ENCODE data around the gene SLC25A17.
"Not testable (repeated sequence)": the region's sequence is repeated elsewhere in the genome, so short reads cannot be mapped to it uniquely, and the experiment has no call there.

SLC25A17 gene

DNA sequence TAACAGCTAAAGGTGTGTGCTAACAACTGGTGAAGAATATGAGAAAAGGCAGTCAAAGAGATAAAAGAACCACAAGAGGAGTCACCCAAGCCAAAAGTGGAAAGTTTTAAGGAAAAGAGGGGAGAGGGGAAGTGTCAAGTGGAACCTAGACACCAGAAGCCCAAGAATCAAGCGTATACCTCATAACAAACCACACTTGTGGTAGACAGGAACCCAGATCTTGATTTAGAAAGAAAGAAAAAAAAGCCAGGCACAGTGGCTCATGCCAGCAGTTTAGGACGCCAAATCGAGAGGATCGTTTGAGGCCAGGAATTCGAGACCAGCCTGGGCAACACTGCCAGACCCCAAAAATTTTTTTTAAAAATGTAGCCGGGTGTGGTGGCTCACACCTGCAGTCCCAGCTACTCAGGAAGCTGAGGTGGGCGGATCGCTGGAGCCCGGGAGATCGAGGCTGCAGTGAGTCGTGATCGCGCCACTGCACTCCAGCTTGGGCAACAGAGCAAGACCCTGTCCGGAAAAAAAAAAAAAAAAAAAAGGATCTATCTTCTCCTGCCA, 877 bp downstream of the SLC25A17 start:
- DNase-seq, result no peak

DNA sequence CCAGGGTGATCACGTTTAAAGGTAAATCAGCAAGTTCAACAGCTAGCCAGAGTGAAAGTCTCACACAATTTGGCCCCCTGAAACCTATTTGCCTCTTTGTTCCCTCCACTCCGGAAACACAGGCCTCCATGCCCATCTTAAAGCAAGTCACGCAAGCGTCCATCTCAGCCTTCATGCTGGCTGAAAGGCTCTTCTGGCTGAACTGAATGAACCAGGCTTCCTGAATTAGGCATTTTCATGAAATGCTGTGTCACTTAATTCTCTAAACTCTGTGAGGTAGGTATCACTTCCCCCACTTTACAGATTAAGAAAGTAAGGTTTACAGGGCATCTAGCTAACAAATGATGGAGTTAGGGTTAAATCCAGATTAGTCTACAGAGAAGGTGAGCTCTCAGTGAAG, 1.4 kb downstream of the SLC25A17 start:
- no peak for DNase-seq

DNA sequence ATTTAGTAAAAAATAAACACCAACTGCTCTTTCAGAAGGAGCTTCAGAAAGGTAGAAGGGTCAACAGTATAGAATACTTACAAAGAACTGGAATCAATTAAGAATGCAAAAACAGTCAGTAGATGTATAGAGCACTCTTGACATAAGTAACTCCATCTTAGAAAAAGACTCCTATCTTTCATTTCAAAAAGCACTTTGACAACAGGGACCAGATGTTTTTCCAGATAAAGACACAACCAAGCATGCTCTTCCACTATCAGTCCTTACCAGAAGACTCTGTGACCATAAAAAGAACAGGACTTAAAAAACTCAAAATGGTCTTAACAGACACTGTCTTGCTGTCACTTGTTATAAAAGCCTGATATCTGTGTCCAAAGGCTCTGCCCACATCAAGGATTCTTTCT, 5.2 kb downstream of the SLC25A17 start:
- DNase-seq, result no peak

DNA sequence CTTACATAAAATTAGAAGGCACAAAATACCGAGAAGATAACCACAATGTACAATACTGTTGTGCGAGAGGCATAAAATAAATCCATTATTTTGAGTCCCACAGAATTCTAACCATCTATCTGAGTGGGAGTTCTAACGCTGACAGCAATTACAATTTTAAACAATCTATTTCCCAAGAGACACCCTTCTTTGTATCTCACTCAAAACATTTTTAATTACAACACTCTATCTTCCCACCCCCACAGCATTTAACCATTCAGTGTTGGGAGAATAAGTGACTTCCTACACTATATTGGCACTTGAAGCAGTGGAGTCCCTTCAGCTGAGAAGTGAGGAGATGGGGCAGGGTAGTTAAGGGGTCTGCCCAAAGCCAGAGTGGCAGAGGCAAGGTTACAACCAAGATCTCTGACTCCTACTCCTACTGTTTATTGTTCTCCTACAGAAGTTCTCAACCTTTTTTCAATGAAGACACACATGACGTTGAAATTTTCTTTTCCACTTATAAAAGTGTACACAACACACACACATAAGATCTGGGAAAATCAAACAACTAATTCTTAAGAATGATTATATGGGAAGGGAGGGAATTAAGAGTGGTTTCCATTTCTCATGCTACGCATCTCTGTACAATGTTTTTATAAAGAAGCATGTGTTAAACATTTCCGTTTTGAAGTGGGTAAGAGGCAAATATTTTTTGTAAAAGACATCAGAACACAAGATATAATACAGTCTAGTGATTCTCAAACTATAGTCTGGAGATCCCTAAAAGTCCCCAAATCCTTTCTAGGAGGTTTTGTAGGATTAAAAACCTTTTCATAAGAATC, 10.9 kb downstream of the SLC25A17 start:
- DNase-seq, result no peak

DNA sequence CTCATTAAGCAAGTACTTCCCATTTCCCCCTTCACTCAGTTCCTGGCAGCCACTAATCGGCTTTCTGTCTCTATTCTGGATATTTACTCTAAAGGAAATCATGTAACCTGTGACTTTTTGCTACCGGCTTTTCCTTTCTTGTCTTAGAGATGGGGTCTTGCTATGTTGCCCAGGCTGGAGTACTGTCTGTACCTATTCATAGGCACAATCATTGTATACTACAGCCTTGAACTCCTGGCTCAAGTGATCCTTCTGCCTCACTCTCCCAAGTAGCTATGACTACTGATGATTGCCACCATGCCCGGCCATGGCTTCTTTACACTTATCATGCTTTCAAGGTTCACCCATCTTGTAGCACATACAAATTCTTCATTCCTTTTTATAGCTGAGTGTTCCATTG, 12.4 kb downstream of the SLC25A17 start:
- DNase-seq, result no peak

DNA sequence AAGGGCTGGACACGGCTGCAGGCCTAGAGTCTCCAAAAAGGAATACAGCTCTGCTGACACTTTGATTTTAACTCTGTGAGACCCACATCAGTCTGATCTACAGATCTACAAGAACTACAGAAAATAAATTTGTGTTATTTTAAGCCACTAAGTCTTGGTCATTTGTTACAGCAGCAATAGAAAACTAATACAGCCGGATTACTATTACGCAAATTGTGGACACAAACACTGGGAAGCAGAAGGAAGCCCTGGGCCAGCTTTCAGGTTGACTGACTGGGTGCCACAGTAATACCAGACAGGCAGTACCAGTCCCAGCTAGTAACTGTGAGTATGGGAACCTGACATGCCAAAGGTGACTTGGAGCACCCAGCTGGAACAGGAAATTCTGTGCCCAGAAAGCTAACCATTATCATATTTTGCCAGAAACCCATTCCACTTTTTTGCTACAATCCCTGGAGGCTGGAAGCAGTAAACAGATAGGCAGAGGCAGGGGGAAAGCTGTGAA, 13.4 kb downstream of the SLC25A17 start:
- no peak for DNase-seq

DNA sequence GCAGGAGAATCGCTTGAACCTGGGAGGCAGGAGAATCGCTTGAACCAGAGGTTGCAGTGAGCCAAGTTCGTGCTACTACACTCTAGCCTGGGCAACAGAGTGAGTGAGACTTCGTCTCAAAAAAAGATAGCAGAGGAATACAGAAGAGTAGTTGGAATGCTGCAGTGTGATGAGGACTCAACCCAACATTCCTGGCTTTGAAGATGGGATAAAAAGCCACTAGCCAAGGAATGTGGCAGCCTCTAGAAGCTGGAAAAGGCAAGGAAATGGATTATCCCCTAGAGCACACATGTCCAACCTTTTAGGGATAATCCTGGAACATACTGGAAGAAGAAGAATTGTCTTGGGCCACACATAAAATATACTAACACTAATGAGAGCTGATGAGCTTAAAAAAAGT, 13.9 kb downstream of the SLC25A17 start:
- no peak for DNase-seq

DNA sequence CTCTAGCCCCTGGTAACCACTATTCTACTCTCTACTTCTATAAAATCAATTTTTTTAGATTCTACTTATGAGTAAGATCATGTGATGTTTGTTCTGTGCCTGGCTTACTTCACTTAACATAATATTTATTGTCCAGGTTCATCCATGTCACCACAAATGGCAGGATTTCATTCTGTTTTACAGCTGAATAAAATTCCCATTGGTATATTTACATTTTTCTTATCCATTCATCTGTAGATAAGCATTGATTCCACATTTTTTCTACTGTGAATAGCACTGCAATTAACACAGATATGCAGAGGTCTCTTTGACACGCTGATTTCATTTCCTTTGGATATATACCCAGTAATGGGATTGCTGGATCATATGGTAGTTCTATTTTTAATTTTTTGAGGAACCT, 15.8 kb downstream of the SLC25A17 start:
- no peak for DNase-seq

DNA sequence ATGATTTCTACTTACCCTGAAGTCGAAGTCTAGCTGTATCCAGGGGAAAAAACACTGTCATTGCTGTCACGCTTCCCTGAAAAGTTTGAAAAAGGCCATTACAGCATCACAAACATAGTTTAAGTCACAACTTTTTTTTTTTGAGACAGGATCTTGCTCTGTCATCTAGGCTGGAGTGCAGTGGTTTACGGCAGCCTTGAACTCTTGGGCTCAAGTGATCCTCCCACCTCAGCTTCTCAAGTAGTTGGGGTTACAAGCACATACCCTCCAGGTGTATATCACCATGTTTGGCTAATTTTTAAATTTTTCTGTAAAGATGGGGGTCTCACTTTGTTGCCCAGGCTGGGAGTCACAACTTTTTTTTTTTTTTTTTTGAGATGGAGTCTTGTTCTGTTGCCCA, 20.1 kb downstream of the SLC25A17 start:
- no peak for DNase-seq

DNA sequence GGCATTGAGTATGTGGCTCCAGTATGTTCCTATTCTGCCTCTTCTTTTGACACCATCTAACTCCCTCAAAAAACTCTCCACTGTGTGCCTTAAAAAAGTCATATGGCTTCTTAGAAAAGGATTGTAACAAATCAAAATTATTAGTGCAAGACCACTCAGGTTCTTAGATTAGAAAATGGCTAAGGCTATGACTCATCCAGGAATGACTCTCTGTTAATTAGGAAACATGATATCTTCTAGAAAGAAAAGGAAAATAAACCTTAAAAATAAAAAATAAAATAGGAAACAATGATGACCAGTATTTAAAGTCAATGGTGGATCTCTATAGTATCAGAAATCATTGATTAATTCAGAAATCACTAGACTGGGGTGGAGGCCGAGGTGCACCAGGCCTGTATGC, 21.7 kb downstream of the SLC25A17 start:
- DNase-seq, result no peak

DNA sequence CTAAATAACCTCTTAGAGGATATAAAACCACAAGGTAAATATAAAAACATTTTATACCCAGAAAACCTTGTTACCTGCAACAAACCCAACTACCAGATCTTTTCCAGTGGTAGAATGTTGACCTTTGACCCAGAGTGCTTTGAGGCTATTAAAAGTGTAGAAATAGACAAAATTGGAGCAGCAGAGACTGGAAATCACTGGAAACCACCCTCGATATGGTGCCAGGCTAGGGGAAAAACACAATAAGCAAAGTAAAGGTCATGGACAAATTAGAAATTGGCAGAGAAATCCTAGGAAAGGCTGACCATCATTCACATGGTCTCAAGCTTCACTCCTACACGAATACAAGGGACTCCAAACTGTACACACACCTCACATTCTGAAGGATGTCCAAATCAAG, 26.7 kb downstream of the SLC25A17 start:
- no peak for DNase-seq

DNA sequence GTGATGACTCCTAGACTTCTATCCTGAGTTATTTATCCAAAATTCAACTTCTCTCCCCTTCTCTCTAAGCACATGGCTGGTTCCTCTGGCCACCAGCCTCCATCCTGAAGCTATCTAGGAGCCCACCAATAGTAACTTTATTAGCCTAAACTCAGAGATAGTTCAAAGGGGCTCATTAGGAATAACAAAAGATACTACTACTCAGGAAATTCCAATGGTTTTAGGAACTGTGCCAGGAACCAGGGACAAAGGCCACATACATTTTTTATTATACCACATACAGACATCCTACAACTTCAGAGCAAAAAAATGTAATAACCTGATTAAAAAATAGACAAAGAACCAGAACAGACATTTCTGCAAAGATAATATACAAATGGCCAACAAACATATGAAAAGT, 27.9 kb downstream of the SLC25A17 start:
- DNase-seq, result no peak

DNA sequence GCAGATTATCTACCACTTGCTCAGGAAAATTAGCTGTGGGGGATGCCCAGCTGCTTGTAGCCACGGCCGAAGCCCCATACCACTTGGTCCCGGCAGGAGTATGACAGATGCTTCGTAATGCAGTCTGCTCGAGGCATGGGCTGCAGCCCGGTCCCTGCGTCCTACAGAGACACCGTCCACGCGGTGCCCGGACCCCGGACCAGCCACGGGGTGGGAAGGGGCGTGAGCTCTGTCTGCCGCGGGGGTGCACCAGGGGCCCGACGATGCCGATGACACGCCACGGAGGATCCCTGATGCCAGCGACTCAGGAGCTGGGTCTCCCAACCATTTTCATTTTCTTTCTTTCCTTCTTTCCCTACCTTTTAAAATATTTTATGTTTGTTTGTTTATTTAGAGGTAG, 30.0 kb downstream of the SLC25A17 start:
- DNase-seq, result no peak

DNA sequence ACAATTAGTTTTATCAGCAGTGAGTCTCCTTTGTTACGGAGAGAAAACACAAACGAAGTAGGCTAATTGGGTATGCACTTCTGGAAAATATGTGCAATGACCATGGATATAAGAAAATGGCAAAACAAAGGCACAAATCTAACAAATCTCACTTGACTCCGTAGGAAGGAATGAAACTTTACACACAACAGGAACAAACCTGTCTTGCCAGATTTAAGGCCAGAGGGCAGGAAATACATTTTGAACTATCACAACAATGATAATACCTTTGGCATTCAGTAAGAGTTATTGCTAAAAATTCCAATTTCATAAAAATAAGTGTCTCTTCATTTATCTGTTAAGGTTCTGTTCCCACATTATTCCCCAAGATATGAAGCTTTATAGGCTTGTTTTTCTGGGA, 36.6 kb downstream of the SLC25A17 start:
- DNase-seq, result no peak

DNA sequence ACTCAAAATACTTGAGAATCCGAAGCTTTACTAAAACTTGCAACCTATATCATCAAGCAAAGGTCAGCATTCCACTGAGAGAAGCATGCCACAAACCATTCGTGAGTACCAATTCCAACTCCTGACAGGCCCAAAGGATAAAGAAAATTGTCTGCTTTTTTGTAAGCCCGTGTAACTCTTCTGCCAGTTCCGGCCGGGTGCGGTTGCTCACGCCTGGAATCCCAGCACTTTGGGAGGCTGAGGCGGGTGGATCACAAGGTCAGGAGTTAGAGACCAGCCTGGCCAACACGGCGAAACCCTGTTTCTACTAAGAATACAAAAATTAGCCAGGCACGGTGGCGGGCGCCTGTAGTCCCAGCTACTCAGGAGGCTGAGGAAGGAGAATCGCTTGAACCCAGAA, 37.4 kb downstream of the SLC25A17 start:
- DNase-seq, result not testable (repeated sequence)

DNA sequence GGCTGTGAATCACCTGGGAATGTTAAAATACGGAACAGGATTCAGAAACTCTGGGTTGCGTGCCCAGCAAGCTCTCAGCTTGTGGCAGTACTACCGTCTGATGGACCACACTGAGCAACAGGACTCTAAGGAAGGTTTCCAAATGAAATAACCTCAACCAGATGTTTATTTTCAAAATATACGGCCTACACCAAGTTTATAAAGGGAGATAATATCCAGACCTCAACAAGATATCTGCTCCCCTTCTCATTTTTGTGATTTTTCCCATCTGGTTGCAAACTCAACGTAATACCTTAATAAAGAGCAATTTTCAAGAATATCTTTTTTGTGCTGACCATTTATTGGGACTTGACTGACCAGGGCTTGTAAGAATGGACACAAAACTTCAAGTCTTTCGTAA, 49.4 kb downstream of the SLC25A17 start:
- no peak for DNase-seq

DNA sequence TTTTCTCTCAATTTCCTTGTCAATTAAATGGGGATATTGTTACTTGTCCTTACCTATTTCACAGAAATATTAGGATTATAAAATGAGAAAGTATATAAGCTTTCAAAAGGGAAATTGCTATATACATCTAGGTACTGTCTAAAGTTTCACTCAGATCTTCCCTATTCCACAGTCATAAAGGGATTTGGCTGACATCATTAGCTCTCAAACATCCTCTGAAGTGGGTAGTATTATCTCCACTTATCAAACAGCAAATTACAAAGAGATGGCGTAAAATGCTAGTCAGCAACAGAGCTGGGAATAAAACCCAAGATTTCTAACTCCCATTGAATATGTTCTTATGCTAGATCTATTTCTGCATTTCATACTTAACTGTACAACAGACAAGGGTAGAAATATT, 50.9 kb downstream of the SLC25A17 start:
- DNase-seq, result no peak

DNA sequence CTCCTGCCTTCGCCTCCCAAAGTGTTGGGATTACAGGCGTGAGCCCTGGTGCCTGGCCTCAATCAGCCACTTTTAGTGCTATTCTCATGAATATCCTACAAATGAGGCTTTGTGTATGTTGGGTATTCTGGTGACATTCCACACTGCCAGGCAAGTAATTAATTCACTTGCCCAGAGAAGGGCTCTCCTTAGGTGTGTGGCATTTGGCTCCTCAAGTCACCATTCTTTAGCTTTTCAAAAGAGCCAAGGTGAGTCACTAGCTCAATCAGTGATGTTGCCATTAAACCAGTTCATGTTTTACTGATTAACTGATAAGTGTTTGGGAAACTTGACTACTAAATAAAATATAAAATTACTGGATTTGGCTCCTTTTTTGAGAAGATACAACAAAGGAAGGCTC, 52.2 kb downstream of the SLC25A17 start:
- DNase-seq, result no peak

DNA sequence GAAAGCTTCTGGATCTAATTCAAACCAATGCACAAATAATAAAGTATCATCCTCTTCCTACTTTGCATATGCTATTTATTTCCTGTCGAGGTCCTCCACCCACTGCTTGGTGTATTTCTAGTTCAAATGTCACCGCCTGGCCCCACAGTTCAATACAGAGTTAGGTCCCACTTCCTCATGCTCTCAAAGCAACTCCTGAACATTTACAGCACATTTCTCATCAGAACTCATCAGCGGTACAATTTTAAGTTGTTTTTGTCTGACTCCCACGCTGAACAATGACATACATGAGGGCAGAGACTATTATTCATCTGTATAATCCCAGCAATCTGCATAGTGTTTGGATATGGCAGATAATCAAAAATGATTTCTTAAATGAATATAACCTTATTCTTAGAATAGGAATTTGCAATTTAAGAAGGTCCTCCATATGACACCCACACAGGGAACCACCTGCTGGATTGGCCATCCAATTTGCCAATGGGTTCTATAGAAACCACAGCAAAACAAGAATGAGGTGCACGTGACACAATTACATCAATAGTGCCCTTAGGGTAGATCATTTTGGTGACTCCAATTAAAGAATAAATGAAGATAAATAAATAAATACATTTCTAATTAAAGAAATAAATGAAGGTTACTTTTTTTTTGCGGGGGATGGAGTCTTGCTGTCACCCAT, 54.2 kb downstream of the SLC25A17 start:
- no peak for DNase-seq

DNA sequence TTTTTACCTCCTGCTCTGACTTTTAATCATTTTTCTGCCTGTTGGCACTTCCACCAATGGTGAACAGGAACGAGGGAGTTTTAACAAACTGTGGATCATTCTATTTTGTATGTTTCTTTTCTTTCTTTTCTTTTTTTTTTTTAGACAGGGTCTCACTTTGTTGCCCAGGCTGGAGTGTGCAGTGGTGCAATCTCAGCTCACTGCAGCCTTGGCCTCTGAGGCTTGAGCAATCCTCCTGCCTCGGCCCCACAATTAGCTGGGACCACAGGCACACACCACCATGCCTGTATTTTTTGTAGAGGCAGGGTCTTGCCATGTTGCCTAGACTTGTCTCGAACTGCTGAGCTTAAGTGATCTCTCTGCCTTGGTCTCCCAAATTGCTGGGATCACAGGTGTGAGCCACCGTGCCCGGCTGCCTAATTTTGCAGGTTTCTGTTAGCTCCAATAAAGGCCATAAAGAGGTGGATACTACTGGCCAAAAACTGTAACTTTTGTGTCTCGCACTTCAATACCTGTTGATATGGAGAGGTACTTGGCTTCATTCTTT, 59.8 kb downstream of the SLC25A17 start:
- no peak for DNase-seq

DNA sequence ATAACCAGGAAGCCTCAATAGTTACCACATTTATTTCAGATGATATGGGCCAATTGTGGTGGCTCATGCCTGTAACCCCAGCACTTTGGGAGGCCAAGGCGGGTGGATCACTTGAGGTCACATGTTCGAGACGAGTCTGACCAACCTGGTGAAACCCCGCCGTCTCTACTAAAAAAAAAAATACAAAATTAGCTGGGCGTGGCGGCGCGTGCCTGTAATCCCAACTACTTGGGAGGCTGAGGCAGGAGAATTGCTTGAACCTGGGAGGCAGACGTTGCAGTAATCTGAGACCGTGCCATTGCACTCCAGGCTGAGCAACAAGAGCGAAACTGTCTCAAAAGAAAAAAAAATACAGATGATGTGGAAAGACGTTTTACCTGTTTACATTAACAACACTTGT, 60.3 kb downstream of the SLC25A17 start:
- DNase-seq, result not testable (repeated sequence)

DNA sequence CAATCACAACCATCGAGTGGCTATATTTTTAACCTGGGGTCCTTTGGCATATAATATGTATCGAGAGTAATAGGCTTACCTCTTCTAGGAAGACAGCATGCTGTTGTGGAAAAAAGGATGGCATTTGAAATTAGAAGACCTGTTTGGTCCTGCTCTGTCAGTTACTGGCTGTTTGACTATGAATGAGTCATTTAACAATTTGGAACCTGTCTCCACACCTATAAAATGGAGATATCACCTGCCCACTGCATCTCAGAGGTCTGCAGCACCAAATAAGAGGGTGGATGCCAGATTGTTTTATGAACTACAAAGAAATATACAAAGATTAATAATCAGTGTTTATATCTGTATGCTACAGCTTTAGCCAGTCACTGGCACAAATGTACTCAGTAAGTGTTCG, 60.8 kb downstream of the SLC25A17 start:
- no peak for DNase-seq

DNA sequence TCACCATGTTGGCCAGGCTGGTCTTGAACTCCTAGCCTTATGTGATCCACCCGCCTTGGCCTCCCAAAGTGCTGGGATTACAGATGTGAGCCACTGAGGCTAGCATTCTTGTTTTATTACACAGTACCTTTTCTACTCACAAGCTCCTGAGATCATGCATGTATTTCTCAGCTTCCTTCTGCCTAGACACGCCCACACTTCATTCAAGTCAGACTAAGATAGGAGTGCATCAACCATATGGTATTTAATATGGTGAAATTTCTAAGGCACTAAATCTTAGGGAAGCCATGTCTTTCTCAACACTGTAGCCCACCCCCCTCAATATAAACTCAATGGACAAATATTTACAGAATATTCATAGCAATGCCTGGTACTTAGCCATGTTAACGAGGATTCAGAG, 62.1 kb downstream of the SLC25A17 start:
- DNase-seq, result no peak

DNA sequence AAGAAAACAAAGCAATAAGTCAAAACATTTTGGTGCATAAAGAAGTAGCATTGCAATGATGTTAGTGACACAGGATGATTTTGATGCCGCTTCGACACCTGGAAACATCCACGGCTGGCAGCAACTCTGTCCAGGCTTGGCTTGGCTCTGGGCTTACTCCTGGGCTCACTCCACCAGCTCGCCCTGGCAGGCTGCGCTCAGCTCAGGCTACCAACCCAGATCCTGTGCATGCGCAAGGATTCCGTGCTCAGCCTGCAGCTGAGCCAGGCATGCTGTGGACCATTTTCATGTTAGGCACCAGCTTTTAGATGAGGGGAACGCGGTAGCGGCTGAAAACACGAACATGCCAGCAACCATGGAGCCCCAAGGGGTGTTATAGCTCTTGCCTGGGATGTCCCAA, 66.0 kb downstream of the SLC25A17 start:
- no peak for DNase-seq
